Measurements from ENCODE around the gene RHBDF2. TPM values are rescaled to one million over a fixed set of nuclear protein-coding genes. Genes with fewer than 3 reads are reported as not detected.

Gene RHBDF2
- total RNA-seq, 1 donor from 2014 or later: 2.2 TPM

- no peak for DNase-seq
These were observed 63.5 kb downstream of the RHBDF2 start for GRCh38 chr17:76437467-76438402.

- no peak for DNase-seq
These were observed 65.5 kb downstream of the RHBDF2 start for GRCh38 chr17:76435751-76436150.

- DNase-seq: no peak
These were observed 66.4 kb downstream of the RHBDF2 start for GRCh38 chr17:76434870-76435269.

GRCh38 chr17:76433693-76434092 is 67.5 kb downstream of the RHBDF2 start:
- no peak for DNase-seq

- DNase-seq: no peak
These were observed 68.4 kb downstream of the RHBDF2 start for GRCh38 chr17:76432712-76433336.

DNA sequence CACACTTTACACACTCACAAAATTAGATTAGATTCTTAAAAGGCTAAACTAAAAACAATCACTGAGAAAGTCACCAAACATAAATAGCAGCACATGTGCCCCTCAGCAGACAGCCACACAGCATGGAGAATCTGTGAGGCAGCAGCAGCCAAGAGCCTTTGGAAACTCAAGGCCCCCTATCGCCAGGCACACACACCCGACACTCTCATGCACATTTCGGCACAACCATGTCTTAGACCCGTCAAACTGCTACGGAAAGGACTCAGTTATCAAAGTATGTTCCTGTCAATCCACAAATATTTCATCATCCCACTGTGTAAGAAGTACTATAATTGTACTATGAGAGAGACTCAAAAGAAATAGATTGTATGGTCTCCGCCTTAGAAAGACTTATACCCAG is 69.2 kb downstream of the RHBDF2 start:
- no peak for DNase-seq

DNA sequence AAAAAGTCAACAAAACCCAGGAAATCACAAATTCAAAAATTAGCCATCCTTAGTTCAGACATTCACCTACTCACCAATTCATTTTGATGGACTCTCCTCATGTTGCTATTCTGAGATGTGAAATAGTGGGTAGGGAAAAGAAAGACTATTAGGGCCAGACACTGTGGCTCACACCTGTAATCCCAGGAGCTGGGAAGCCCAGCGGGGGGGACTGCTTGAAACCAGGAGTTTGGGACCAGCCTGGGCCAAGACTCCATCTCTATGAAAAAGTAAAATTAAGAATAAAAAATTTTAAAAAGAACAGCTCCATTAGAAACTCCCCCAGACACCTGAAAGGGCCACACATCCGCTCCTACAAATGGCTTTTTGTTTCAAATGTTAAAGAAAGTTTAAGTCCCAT is 69.7 kb downstream of the RHBDF2 start:
- no peak for DNase-seq

DNA sequence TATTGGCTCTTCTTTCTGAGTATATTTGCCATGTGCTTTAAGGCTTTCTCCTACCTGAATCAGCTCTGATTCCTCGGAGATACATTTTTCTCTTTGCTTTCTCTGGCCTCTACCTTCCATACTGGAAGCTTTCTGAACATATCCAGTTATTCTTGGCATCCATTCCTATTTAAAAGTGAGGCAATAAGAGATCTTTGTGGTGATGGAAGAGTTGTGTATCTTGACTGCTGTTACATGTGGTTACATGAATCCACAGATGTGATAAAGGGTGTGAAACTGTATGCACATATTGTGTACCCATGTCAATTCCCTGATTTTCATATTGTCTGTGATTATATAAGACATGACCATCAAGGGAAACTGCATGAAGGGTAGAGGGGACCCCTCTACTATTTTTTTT is 72.7 kb downstream of the RHBDF2 start:
- no peak for DNase-seq

GRCh38 chr17:76427501-76428231 is 73.6 kb downstream of the RHBDF2 start:
- DNase-seq: no peak

DNA sequence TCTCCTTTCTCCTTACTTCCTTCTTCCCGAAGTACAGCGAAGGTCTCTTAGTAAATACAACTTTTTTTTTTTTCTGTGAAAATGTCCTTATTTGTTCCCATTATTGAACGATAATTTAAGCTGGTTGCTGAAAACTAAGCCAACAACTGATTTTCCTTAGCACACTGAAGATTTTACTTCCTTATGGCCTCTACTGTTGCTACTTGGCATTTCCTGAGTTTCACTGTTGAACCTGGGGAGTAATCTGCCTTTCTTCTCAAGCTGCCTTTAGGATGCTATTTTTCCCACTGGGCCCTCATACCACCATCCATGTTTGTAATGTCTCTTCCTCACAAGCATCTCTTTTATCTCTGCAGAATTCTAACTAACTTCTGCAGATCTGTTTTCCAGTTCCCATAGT is 74.4 kb downstream of the RHBDF2 start:
- no peak for DNase-seq

DNA sequence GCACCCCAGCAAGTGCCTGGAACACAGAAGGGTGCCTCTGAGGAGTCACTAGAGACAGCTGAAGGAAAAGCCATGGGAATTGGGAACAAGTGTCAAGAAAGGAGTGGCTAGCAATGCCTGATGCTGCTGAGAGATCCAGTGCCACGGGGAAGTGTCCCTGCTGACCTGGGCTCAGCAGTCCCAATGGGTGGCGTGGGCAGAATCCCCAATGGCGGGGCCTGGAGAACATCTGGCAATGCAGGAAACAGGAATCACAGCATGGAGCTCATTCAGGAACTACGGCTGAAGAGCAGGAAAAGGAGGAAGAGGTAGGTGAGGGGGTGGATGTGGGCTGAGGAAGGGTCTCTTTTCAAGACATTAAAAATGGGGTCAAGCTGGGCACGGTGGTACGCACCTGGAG is 78.4 kb downstream of the RHBDF2 start:
- DNase-seq: no peak

- no peak for DNase-seq
These were observed 78.8 kb downstream of the RHBDF2 start for GRCh38 chr17:76422406-76422805.

DNA sequence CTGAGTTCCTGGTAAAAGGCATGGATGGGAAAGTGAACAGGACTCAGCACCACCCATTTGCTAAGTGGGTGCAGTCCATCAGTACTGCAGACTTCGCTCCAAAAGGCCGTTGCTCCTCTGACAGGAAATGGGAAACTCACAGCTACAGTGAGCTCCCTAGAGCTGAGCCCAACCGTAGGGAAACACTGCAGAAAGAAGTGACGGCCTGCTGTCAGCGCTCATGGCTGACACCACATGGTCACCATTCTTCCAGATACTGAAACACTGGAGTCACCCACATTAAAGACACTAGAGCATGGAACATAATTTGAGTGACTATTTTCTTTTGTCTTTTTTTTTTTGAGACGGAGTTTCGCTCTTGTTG is 80.2 kb downstream of the RHBDF2 start:
- no peak for DNase-seq

Other genes starting within 250 kb of the RHBDF2 start
- gene UBALD2, start 236.1 kb downstream of the RHBDF2 start, total RNA-seq: 2.8 TPM
- 6.1 TPM for gene QRICH2, start 193.1 kb downstream of the RHBDF2 start, total RNA-seq
- 44.6 TPM for gene PRPSAP1, start 147.5 kb downstream of the RHBDF2 start, total RNA-seq
- gene SPHK1, start 116.8 kb downstream of the RHBDF2 start, total RNA-seq: 0.78 TPM
- 30.3 TPM for gene UBE2O, start 48.3 kb downstream of the RHBDF2 start, total RNA-seq
- gene AANAT, start 33.8 kb downstream of the RHBDF2 start, total RNA-seq: not detected
- gene CYGB, start 36.3 kb upstream of the RHBDF2 start, total RNA-seq: 1.2 TPM
- 1.9 TPM for gene PRCD, start 38.6 kb upstream of the RHBDF2 start, total RNA-seq
- gene ST6GALNAC2, start 84.4 kb upstream of the RHBDF2 start, total RNA-seq: not detected
- 1.7 TPM for gene ST6GALNAC1, start 142.3 kb upstream of the RHBDF2 start, total RNA-seq
- gene MXRA7, start 209.5 kb upstream of the RHBDF2 start, total RNA-seq: 34.6 TPM
- gene JMJD6, start 225.2 kb upstream of the RHBDF2 start, total RNA-seq: 20.0 TPM
- 17.8 TPM for gene METTL23, start 225.4 kb upstream of the RHBDF2 start, total RNA-seq
- gene SRSF2, start 235.9 kb upstream of the RHBDF2 start, total RNA-seq: 87.7 TPM
- gene MFSD11, start 236.7 kb upstream of the RHBDF2 start, total RNA-seq: 61.3 TPM